ENCODE data around the gene SNORC. TPM values are rescaled to one million over a fixed set of nuclear protein-coding genes. Genes with fewer than 3 reads are reported as not detected.

SNORC gene
- total RNA-seq, 1 donor from 2014 or later: 5.0 TPM

DNA sequence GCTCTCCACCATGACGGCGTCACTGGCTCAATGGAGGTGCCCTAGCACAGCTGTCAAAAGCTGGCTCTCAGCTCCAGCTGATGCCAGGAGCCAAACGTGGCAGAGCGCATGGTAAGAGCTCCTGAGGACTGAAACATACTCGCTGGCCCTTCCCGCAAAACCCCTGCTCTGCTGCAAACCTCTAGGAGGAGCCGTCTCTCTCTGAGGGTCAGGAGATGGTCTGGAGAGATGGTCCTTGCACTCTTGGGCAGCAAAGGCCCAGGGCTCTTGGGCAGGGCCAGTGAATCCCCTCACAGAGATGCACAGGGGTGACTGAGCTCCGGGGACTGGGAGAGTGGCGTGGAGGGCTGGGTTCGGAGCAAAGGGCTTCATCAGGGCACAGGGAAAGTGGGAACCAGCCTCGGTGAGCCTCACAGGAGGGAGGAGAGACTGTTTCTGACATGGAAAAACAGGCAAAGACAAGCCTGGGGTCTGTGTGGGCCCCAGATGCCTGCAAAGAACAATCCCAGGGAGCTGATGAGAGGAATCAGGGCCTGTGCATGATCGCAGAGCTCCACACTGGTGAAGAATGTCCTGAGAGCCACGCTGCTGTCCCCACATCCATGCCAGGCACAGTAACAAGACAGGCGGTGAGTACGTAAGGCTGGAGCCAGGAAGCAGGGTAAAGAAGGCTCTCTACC is 17.2 kb downstream of the SNORC start:
- no peak for DNase-seq (ENCODE audit: low read depth)
- no peak overlapping the region for H3K4me3 ChIP-seq (ENCODE audit: low read depth, low read length)
- TF ChIP-seq, protein P1, sequence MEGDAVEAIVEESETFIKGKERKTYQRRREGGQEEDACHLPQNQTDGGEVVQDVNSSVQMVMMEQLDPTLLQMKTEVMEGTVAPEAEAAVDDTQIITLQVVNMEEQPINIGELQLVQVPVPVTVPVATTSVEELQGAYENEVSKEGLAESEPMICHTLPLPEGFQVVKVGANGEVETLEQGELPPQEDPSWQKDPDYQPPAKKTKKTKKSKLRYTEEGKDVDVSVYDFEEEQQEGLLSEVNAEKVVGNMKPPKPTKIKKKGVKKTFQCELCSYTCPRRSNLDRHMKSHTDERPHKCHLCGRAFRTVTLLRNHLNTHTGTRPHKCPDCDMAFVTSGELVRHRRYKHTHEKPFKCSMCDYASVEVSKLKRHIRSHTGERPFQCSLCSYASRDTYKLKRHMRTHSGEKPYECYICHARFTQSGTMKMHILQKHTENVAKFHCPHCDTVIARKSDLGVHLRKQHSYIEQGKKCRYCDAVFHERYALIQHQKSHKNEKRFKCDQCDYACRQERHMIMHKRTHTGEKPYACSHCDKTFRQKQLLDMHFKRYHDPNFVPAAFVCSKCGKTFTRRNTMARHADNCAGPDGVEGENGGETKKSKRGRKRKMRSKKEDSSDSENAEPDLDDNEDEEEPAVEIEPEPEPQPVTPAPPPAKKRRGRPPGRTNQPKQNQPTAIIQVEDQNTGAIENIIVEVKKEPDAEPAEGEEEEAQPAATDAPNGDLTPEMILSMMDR (conservative IDR thresholded peaks at IDR 0.05; ENCODE audit: low read depth, low read length): peak; percentile 25

DNA sequence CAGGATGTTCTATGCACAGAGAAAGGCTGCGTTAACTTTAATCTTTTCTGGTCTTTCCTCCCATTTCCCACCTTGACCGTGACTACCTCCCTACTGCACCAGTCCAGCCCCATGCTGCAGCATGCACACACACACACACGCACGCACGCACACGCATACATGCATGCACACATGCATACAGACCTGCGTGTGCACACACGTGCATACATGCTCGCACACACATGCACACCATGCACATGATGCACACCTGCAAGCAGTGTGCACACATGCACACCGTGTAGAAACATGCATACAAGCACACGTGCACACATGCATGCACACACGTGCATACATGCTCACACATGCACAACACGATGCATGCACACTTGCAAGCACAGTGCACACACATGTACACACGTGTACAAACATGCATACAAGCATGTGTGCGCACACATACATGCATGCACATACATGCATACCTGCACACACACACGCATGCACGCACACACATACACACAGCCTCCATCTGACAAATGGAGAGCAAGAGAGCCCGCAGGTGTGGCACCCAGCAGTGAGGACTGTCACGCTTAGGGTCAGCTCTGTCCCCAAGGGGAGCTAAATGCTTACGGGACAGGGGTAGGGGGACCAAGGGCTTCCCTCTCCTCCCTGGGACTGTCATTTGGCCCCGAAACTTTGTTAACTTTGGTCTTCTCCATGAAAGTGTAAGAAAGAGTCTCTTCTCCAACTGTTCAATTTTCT is 18.2 kb downstream of the SNORC start:
- TF ChIP-seq, protein P1 (conservative IDR thresholded peaks at IDR 0.05; ENCODE audit: low read depth, low read length): no peak
- H3K4me3 ChIP-seq (ENCODE audit: low read depth, low read length): no peak overlapping the region
- no peak for DNase-seq (ENCODE audit: low read depth)

DNA sequence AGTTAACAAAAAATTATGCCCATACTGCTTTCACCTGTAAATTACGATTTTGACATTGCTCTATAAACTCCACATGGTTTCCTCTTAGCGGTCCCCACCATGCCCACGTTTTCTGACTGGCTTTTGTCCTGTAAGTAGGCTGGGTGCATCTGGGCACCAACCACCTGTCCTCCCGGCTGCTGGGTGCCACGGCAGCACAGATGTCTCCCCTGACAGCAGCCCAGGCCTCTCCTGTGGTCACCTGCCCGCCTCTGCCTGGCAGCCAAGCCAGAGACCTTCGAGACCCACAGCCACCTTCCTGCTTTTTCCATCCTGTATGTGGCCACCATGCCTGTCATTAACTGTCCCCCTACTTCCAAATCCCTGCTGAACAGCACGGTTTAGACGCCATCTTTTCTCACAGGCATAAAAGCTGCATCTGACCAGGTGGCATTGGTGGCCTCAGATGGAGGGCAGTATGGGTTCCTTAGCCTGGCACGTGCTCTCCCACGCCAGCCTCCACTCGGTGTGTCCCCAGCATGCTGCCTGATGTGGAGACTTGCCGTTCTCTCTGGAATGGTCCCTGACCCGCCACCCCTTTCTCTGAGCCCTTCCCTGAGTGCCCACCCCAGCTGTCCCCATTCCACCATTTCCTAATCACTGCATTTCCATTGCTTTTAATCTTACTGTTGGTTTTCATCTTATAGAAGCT is 18.9 kb downstream of the SNORC start:
- H3K4me3 ChIP-seq (ENCODE audit: low read depth, low read length): no peak overlapping the region
- no peak for DNase-seq (ENCODE audit: low read depth)
- TF ChIP-seq, protein P1 (conservative IDR thresholded peaks at IDR 0.05; ENCODE audit: low read depth, low read length): no peak

DNA sequence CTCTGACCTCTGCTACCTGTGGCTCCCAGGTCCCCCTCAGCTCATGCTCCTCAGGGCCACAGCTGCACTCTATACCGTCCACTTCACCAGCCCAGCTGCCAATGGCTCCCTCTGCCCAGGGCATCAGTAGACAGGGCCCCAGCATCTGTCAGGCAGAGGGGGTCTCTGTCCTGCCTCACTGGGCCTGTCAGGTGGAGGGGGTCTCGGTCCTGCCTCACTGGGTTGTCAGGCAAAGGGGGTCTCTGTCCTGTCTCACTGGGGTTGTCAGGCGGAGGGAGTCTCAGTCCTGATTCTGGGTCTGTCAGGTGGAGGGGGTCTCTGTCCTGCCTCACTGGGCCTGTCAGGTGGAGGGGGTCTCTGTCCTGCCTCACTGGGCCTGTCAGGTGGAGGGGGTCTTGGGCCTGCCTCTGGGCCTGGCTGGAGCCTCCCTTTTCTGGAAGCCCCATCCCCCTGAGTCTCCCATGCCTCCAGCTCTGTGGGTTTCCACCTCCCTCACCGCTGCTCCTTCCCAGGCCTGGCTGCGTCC is 19.9 kb downstream of the SNORC start:
- no peak for DNase-seq (ENCODE audit: low read depth)
- no peak overlapping the region for H3K4me3 ChIP-seq (ENCODE audit: low read depth, low read length)
- TF ChIP-seq, protein P1 (conservative IDR thresholded peaks at IDR 0.05; ENCODE audit: low read depth, low read length): no peak

DNA sequence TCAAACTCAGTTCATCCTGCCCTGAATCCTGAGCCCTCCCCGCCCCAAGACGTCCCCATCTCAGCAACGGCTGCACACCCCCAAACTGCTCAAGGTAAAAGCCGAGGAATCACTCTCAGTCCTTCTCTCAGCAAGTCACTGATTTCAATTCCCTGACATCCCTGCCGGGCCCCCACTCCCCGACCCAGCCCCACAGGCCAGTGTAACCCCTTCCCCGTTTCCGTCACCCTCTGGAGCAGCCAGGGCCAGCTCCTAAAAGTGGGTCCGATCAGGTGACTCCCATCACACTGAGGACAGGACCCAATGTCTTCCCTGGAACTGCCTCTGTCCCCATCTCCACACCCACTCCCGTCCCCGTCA is 20.5 kb downstream of the SNORC start:
- H3K4me3 ChIP-seq (ENCODE audit: low read depth, low read length): no peak overlapping the region
- TF ChIP-seq, protein P1 (conservative IDR thresholded peaks at IDR 0.05; ENCODE audit: low read depth, low read length): no peak

DNA sequence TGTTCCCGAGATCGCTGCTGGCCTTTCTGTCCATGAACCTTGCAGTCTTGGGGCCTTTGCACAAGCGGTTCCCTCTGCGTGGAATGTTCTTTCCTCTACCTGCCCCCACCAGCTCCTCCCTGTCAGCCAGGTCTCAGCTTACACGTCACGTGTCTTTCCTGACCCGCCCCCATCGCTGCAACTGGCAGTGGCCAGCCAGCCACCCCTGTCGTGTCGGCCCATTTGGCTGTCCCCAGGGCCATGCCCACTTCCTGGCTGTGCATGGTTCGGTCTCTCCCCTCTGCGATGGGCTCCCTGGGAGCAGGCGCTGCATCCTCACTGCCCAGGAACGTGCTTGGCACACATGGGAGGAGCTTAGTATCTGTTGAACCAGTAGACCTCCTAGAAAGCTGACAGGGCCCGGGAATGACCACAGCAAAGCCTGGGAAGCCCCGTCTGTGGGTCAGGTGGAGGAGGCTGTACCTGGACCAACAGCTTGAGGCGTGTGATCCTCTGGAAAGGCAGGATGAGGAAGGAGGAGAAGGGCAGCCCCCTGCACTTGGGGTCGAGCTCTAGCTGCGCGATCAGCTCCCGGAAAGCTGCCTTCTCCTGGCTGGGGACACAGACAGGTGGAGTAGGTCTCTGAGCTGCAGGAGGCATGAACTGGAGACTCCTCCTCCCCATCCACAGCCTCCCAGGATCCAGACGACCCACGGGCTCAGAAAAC is 21.0 kb downstream of the SNORC start:
- TF ChIP-seq, protein P1 (conservative IDR thresholded peaks at IDR 0.05; ENCODE audit: low read depth, low read length): no peak
- no peak overlapping the region for H3K4me3 ChIP-seq (ENCODE audit: low read depth, low read length)
- DNase-seq (ENCODE audit: low read depth): no peak

More for the DNA sequence above, 20.5 kb downstream of the SNORC start:
- no peak for DNase-seq (ENCODE audit: low read depth)
